DMS 273 treated with DMSO at 0.1 percent for 48 hours (cell line): ENCODE results near the gene HAO2.

Experiments used
- DNase-seq: peaks from one replicate; lab custom pipeline; 2025; lab: John Stamatoyannopoulos, UW

HAO2 gene

DNA sequence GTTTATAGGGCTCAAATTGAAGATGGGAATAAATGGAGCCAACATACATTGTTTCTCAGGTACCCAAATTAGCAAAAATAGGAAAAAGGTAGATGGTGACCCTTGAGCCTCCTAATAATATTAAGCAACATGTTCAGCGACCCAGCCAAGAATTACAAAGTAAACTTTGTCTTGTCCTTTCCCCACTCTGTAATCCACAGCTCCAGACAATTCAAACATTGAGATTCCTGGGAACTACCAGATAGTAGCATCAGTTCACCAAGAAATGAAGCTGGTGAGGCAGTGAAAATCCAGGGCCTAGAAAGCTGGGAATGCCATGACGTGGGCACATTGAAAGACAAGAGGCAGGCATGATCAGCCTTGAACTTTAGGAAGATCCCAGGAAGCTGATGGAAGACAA is 11.7 kb downstream of the HAO2 start:
- DNase-seq = no peak

- DNase-seq = no peak
Measured at GRCh38 chr1:119380983-119381662, 12.5 kb downstream of the HAO2 start.

GRCh38 chr1:119384591-119384990 is 16.0 kb downstream of the HAO2 start:
- no peak for DNase-seq

- no peak for DNase-seq
Measured at GRCh38 chr1:119385650-119386049, 17.1 kb downstream of the HAO2 start.

DNA sequence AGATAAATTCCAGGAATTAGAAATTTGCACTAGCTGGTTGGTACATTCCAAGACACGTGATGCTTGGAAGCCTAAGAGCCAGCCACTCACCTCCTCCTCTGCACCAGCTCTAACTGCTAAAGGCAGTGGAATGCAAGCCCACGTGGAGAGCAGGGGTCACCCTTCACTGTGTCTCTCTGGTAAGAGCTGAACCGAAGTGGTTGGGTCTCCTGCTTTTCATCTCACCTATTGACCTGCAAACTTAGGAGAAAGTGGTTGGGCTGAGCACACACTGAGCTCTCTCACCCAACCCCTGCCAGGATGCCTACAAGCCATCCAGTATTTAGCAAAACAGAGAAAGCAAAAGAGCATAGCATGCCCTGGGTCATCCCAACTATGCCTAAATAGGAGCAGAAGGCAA is 19.3 kb downstream of the HAO2 start:
- DNase-seq = no peak

DNA sequence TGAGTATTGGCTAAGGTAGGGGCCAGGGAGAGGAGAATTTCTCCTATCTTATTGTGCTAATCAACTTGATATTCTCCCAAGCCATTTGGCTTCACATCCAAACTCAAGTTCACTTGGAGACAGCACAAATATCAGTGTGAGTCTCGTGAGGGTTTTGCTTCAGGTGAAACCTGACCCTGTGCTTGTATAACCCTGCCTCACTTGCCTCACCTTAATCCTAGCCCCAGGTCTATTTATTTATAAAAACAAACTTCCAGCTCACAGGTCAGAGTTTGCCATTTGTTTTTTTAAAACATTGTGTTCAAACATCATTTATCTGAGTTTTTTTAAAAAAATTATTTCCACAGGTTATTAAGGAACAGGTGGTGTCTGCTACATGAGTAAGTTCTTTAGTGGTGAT is 19.9 kb downstream of the HAO2 start:
- DNase-seq = no peak

- no peak for DNase-seq
Measured at GRCh38 chr1:119390526-119390925, 21.9 kb downstream of the HAO2 start.

DNA sequence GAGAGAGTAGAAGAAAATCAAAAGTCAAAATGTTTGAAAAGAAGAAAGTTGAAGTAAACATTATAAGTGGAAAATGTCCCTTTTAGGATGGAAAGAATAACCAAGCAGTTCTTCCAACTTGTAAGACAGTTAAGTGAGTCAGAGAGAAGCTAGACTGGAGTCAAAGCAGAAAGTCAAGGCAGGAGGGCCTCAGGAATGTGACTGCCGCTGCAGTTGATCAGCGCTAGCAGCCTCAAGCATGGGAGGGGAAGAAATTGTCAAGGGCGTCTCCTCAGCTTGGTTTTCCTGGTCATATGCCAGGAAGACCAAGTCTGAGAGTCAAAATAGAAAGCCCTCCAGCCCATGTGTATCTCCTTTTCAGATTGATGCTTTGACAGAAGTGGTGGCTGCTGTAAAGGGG is 23.2 kb downstream of the HAO2 start:
- no peak for DNase-seq

GRCh38 chr1:119394085-119394484 is 25.5 kb downstream of the HAO2 start:
- DNase-seq = no peak

DNA sequence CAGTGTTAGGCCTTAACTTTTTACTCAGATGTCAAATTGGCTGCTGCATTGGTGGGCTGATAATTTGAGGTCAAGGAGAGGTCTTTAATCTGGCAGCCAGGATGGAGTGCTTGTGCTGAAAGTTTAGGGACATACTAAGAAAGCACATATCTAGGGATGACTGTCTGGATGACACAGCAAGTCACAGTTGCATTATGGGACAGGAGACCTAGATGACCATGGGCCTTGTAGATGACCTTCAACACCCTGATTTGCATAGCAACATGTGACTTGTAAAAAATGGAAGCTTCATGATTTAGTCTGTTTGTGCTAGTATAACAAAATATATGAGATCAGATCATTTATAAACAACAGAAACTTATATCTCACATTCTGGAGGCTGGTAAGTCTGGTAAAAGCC is 28.4 kb downstream of the HAO2 start:
- DNase-seq = no peak

- DNase-seq = no peak
Measured at GRCh38 chr1:119397986-119398385, 29.4 kb downstream of the HAO2 start.

GRCh38 chr1:119404736-119405135 is 36.2 kb downstream of the HAO2 start:
- DNase-seq = no peak

- no peak for DNase-seq
Measured at GRCh38 chr1:119409731-119410130, 41.1 kb downstream of the HAO2 start.

- no peak for DNase-seq
Measured at GRCh38 chr1:119410961-119411360, 42.4 kb downstream of the HAO2 start.

DNA sequence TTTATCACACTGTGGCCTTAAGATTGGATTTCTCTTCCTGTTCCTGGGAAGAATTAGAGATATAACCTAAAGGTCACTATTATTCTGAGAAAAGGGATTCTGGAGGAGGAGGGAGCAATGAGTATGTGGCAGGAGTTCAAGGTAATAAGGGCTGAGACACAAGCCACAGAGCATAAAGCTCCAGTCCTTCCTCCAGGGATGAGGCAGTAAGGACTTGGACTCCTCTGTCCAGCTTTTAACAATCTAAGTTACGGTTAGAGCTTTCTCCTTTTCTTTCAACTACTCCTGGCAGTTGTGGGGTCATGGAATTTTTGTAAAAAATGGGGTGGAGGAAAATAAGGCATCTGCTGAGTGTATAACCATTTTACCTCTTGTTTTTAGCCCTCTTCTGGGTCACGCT is 46.4 kb downstream of the HAO2 start, which contains the start of gene HSD3B2:
Gene HSD3B2 (plus strand): TSS at position 201 of the 400 bp plus-strand sequence. CDS start 270 bp downstream, outside the sequence.
- DNase-seq = no peak

DNA sequence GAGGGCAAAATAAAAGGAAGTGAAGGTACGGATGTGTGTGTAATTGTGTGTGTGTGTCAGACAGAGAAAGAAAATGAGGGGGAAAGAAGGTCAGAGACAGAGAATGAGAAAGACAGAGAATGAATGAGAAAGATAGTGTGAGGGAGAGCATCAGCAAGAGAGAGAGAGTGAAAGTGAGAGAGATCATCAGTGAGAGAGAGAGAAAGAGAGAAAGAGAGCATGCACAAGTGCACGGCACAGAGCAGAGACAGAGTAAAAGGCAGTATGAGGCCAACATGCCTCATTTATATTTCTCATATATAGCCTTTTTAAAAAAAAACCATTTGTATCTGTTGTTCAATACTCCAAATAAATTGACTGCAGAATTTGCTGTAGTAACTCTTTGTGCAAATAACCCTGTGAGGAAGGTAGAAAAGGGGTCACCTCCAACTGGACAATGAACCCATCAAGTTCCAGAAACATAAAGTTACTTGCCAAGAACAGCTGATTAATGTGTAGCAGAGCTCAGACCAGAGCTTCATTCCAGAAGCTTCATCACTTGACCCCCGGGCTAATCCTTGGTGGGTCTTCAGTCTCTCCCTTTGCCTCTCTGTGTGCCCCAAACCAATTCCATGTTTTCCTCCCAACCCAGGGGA is 47.5 kb downstream of the HAO2 start:
- no peak for DNase-seq

- no peak for DNase-seq
Measured at GRCh38 chr1:119419109-119419508, 50.5 kb downstream of the HAO2 start.

- DNase-seq = no peak
Measured at GRCh38 chr1:119420638-119421037, 52.1 kb downstream of the HAO2 start.

DNA sequence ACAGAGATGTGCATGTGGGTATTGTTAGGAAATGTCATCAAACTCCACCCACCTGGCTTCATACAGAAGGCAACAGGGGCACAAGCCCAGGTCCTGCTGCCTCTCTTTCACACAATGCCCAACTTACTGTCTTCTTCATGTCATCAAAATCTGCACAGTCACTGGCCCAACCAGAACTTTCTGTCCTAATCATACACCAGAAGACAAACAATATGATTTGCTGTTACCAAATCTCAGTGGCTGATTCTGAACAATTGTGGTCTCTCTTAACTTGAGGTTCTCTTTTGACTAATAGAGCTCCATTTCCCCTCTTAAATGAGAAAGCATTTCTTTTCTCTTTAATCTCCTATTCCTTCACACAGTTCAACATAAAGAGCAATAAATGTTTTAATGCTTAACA is 54.0 kb downstream of the HAO2 start:
- no peak for DNase-seq

- DNase-seq = no peak
Measured at GRCh38 chr1:119428991-119429390, 60.4 kb downstream of the HAO2 start.

- DNase-seq = no peak
Measured at GRCh38 chr1:119429687-119430086, 61.1 kb downstream of the HAO2 start.

- no peak for DNase-seq
Measured at GRCh38 chr1:119430486-119430885, 61.9 kb downstream of the HAO2 start.

GRCh38 chr1:119431836-119432235 is 63.3 kb downstream of the HAO2 start:
- no peak for DNase-seq

GRCh38 chr1:119435052-119435451 is 66.5 kb downstream of the HAO2 start:
- no peak for DNase-seq
